ENCODE results near the gene PRR35.

The PRR35 gene

DNA sequence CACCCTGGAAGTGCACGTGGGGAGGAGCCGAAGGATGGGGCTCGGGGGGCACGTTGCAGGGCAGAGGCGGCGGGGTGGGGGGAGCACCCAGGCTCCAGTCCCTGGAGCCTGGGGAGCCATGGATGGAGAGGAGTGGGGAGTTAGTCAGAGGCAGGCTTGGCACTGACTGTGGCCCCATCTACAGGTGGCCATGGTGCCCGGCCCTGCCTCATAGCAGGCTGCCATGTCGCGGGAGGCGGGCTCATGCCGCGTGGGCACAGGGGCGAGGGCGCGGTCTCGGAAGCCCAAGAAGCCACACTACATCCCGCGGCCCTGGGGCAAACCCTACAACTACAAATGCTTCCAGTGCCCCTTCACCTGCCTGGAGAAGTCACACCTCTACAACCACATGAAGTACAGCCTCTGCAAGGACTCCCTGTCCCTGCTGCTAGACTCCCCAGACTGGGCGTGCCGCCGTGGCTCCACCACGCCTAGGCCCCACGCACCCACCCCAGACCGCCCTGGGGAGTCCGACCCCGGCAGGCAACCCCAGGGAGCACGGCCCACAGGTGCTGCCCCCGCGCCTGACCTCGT lies 3.0 kb downstream of the PRR35 start:
- H3K36me3 ChIP-seq (ENCODE audit: insufficient read depth, low read length), result no peaks in the 10 kb centered on the region
- H3K4me1 ChIP-seq (ENCODE audit: insufficient read depth, low read length, severe bottlenecking), result peaks cover 14% of the 10 kb centered on the region
- H3K9me2 ChIP-seq (ENCODE audit: low read depth, low read length), result no peaks in the 10 kb centered on the region
- H3K9ac ChIP-seq (ENCODE audit: low read length), result no peak overlapping the region
- H3F3A ChIP-seq (ENCODE audit: insufficient read depth, low read length), result no peaks in the 10 kb centered on the region
- H3K4me2 ChIP-seq (ENCODE audit: low read length), result no peak overlapping the region
- no peaks in the 10 kb centered on the region for H3K79me2 ChIP-seq (ENCODE audit: insufficient read depth, low read length)
- H3K27me3 ChIP-seq (ENCODE audit: insufficient read depth, low read length), result no peaks in the 10 kb centered on the region; the same call in 1 of the 2 replicates
- no peaks in the 10 kb centered on the region for H4K20me1 ChIP-seq (ENCODE audit: insufficient read depth, low read length)
- H3K4me3 ChIP-seq (ENCODE audit: low read depth, low read length, poor library complexity, severe bottlenecking), result no peak overlapping the region
- TF ChIP-seq, protein P1, sequence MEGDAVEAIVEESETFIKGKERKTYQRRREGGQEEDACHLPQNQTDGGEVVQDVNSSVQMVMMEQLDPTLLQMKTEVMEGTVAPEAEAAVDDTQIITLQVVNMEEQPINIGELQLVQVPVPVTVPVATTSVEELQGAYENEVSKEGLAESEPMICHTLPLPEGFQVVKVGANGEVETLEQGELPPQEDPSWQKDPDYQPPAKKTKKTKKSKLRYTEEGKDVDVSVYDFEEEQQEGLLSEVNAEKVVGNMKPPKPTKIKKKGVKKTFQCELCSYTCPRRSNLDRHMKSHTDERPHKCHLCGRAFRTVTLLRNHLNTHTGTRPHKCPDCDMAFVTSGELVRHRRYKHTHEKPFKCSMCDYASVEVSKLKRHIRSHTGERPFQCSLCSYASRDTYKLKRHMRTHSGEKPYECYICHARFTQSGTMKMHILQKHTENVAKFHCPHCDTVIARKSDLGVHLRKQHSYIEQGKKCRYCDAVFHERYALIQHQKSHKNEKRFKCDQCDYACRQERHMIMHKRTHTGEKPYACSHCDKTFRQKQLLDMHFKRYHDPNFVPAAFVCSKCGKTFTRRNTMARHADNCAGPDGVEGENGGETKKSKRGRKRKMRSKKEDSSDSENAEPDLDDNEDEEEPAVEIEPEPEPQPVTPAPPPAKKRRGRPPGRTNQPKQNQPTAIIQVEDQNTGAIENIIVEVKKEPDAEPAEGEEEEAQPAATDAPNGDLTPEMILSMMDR (IDR thresholded peaks at IDR 0.05; ENCODE audit: low read length), result no peak
- no peak for TF ChIP-seq EZH2 (IDR thresholded peaks at IDR 0.05; ENCODE audit: borderline replicate concordance, low read length)
- H2AFZ ChIP-seq (ENCODE audit: low read length), result no peak overlapping the region
- H3K27ac ChIP-seq (ENCODE audit: low read depth, low read length, poor library complexity, severe bottlenecking), result no peak overlapping the region
- no peaks in the 10 kb centered on the region for H3K9me3 ChIP-seq (ENCODE audit: low read length)

DNA sequence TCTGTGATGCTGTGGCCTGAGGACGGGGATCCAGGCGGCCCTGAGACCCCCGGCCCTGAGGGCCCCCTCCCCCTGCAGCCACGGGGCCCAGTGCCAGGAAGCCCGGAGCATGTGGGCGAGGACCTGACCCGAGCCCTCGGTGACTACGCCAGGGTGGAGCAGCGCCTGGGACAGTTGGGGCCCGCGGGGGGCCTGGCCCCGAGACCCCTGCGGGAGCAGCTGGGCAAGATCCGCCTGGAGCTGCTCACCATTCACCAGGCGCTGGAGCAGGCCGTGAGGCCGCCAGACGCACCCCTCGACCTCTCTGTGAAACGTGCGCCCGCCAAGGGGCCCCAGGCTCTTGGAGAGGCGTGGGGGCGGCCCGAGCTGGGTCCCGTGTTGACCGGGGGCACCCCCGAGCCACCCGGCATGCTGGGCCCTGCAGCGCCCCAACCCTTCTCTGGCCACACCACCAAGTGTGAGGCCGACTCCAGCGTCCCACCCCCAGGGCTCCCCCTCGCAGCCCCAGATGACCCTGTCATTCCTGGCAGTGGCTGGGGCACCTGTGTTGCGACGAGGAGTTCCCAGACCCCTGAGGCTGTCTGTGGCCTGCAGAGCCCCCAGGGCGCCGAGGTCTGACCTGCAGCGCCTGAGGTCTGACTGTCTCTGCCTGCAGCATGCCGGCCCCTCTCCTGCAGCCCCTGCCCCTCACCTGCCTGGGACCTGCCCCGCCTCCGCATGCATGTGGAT lies 4.7 kb downstream of the PRR35 start:
- H3K27ac ChIP-seq (ENCODE audit: low read depth, low read length, poor library complexity, severe bottlenecking), result no peak overlapping the region
- H3K4me2 ChIP-seq (ENCODE audit: low read length), result no peak overlapping the region
- no peaks in the 10 kb centered on the region; the same call in 1 of the 2 replicates for H3K27me3 ChIP-seq (ENCODE audit: insufficient read depth, low read length)
- H3K4me1 ChIP-seq (ENCODE audit: insufficient read depth, low read length, severe bottlenecking), result peaks cover 23% of the 10 kb centered on the region
- no peaks in the 10 kb centered on the region for H3K79me2 ChIP-seq (ENCODE audit: insufficient read depth, low read length)
- no peaks in the 10 kb centered on the region for H4K20me1 ChIP-seq (ENCODE audit: insufficient read depth, low read length)
- H3K36me3 ChIP-seq (ENCODE audit: insufficient read depth, low read length), result no peaks in the 10 kb centered on the region
- TF ChIP-seq, protein P1 (IDR thresholded peaks at IDR 0.05; ENCODE audit: low read length), result no peak
- TF ChIP-seq EZH2 (IDR thresholded peaks at IDR 0.05; ENCODE audit: borderline replicate concordance, low read length), result no peak
- H3K4me3 ChIP-seq (ENCODE audit: low read depth, low read length, poor library complexity, severe bottlenecking), result no peak overlapping the region
- H3F3A ChIP-seq (ENCODE audit: insufficient read depth, low read length), result no peaks in the 10 kb centered on the region
- H3K9me2 ChIP-seq (ENCODE audit: low read depth, low read length), result no peaks in the 10 kb centered on the region
- H2AFZ ChIP-seq (ENCODE audit: low read length), result no peak overlapping the region
- H3K9ac ChIP-seq (ENCODE audit: low read length), result no peak overlapping the region
- no peaks in the 10 kb centered on the region for H3K9me3 ChIP-seq (ENCODE audit: low read length)

DNA sequence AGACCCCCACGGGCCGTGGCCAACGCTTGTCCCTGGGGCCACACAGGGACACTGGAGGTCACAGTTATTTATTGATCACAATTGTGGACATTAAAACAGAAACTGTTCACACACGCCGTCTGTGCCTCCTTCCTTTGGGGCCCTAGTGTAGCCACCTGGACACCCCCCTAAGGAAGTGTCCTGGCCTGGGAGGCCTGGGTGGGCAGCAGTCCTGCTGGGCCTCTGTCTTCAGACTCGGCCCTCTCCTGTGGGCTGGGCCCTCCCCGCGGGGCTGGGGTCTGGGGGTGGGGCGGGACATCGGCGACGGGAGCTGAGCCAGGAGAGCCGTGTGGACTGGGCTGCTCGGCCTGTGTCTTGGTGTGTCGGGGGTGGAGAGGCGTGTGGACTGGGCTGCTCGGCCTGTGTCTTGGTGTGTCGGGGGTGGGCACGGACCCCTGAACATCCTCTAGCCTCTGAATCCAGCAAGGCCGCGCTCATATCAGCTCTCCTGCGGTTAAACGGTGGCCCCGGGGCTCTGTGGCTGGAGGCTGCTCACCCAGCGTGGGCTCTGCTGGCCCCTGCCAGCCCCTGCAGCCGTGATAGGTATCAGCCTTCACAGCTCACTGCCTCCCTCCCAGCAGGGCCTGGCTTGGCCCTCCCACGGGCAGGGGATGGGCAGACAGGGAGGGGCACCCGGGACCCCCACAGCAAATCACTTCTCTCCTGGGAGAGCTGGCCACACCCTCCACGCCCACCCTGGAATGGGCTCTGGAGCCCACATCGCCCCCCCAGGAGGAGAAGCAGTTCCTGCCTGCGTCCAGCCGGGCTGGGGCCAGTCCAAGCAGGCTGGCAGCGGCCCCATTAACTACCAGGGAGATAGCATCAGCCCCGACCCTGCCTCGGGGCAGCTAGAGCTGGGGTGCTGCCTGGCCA lies 5.5 kb downstream of the PRR35 start:
- H3K4me2 ChIP-seq (ENCODE audit: low read length), result no peak overlapping the region
- TF ChIP-seq, protein P1 (IDR thresholded peaks at IDR 0.05; ENCODE audit: low read length), result no peak
- no peak for TF ChIP-seq EZH2 (IDR thresholded peaks at IDR 0.05; ENCODE audit: borderline replicate concordance, low read length)
- H3K9ac ChIP-seq (ENCODE audit: low read length), result no peak overlapping the region
- no peaks in the 10 kb centered on the region for H3K79me2 ChIP-seq (ENCODE audit: insufficient read depth, low read length)
- H3K4me1 ChIP-seq (ENCODE audit: insufficient read depth, low read length, severe bottlenecking), result peaks cover 26% of the 10 kb centered on the region
- H3K4me3 ChIP-seq (ENCODE audit: low read depth, low read length, poor library complexity, severe bottlenecking), result no peak overlapping the region
- H3K9me3 ChIP-seq (ENCODE audit: low read length), result no peaks in the 10 kb centered on the region
- H3K36me3 ChIP-seq (ENCODE audit: insufficient read depth, low read length), result no peaks in the 10 kb centered on the region
- no peaks in the 10 kb centered on the region for H3F3A ChIP-seq (ENCODE audit: insufficient read depth, low read length)
- H2AFZ ChIP-seq (ENCODE audit: low read length), result no peak overlapping the region
- no peaks in the 10 kb centered on the region for H3K9me2 ChIP-seq (ENCODE audit: low read depth, low read length)
- H3K27ac ChIP-seq (ENCODE audit: low read depth, low read length, poor library complexity, severe bottlenecking), result no peak overlapping the region
- no peaks in the 10 kb centered on the region for H4K20me1 ChIP-seq (ENCODE audit: insufficient read depth, low read length)
- no peaks in the 10 kb centered on the region; the same call in 1 of the 2 replicates for H3K27me3 ChIP-seq (ENCODE audit: insufficient read depth, low read length)

Data from OCI-LY1 (cell line).